GM18858 (cell line): Measurements from ENCODE around the gene TAGLN2.

Experiments
- ATAC-seq: cut with Tn5 transposase; IDR thresholded peaks from one replicate; pipeline ENCODE4 v1.9.1; 2021; ENCODE audit not compliant: unreplicated experiment

Gene TAGLN2

DNA sequence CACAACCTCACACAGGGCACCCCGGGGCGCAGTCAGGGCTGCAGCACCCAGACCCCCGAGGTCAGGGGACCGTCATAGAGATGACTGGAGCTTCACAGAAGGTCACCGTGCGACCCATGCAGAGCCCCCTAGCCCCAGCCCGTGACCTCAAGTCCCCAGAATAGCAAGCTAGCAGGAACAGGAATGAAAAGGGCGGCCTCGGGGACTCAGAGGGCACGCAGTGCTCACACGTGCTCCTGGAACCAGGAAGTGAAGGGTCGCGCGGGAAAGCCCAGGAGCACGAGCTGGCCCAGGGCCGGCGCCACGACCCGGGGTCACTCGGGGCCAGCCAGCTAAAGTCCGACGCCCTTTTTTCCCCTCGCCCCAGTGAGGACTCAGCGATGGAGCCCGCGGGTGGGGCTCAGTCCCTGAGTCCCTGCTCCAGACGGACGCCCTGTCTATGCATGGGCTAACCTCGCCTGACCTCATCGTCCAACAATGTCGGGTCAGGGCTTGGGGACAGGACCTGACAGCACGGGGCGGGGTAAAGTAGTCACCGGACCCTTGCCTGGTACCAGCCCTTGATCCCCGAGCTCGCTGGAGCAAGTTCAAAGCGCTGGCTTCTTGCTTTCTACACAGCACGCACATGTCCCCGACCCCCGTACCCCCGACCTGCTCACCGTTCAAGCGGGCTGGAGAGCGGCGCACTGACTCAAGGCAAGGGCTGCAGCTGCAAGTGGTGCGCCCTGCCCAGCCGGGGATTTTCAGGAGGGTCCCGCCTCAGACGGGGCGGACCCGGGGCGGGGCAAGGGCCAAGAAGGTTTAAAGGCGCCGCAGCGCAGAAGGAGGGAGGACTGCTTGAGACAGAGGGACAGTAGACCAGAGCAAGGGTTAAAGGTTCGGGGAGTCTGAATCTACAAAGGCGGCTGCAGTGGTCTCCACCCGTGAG is at the start of gene TAGLN2:
Gene TAGLN2, minus strand, starts transcription at position 717 of the 928 bp plus-strand sequence. CDS start 4,998 bp downstream, outside the sequence.
- peak; percentile 57 for ATAC-seq

DNA sequence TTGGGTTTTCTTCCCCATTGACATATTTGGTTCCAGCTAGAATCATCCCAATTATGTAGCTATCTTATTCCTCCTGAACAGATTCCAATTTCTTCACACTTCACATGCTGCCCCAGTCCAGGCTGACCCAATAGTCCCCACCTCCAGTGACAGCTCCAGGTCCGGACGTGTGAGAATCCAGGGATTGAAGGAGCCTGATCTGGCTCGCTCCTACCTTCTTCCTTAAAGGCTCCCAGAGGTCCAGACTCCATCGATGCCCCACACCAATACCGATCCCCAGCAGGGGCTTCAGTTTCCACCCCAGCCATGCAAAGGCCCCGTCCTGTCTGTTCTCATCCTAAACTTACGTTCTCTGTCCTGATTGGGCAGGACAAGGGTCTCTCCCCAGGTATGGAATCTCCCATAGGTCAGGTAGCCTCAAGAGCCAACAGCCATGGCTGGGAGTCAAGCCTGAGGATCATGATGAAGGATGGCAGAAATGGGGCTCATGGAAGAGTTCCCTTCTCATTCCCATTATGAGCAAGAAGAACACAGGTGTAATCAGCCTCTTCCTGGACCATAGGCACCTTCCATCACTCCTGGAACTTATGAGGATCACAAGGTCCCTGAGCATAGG is 49.2 kb upstream of the TAGLN2 start:
- ATAC-seq = no peak

DNA sequence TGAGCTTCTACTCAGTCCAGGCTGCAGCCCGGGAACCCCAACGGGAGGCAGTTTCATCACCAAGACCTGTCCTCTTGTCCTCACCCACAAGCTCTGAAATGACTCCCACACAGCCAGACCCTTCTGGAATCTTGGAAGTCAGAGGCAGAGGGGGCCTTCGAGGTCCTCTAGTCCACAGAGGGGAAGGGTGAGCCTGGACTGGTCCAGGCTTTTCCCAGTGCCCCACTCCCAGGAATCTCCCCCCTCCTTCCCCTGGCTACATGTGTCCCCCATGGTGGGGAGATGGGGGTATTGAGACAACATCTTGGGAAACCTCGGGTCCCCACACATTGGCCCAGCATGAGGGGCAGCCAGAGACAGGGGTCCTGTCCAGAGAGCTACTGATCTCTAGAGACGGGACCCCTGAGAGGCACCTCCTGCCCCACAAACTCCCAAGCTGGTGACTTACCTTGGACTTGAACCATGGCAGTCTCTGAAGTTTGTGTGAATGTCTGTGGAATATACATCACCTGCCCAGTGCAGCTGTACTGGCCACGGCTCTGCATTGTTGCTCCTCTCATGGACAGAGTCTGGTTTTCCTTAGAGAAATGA is 48.1 kb upstream of the TAGLN2 start:
- ATAC-seq = no peak

DNA sequence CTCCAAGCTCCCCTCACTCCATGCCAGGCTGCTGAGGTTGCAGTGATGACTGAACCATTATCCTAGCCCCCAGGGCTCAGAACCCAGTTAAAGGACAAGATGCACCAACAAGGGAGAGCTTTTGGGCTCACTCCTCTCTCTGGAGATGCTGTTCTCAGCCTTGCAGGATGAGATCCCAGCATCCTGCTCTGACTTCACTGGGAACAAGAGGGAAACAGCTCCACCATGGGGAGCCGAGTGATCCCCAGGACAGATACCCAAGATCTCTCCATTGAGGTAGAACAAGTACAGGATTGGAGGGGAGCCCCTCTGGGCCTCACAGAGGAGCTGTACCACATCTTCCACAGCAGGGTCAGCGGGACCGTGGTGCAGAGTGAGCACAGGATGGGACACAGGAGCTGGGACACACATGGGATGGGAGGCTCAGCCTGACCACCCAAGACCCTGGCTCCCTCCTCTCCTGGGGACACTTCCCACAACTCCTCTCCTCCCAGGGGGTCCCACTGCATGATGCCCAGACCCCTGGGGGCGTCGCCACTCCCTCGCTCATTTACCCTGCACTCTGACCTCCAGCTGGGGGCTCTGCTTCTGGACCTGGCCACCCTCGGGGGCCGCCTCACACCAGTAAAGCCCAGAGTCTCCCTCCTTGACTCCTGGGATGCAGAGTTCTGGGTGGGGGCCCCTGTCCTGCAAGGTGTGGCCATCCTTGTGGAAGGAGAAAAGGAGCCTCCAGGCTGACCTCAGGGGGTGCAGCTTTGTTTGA is 47.3 kb upstream of the TAGLN2 start:
- ATAC-seq = no peak

DNA sequence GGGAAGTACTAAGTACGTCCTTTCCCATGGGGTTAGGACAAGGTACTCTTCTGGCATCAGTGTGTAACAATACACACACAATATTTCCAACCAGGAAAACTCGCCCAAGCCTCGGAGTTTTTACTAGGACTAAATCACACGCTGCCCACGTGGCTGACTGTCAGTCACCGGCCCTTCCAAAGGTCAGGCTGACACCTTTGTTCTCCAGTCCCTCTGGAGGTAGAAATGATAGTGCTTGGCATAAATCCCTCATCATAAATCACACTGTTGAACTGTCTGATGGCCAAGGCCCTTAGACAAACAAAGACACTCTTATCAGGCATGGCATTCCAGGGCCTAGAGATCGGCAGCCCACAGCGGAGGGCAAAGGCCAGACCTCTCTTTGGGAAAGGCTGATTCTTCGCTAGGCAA is 45.6 kb upstream of the TAGLN2 start:
- ATAC-seq = no peak

DNA sequence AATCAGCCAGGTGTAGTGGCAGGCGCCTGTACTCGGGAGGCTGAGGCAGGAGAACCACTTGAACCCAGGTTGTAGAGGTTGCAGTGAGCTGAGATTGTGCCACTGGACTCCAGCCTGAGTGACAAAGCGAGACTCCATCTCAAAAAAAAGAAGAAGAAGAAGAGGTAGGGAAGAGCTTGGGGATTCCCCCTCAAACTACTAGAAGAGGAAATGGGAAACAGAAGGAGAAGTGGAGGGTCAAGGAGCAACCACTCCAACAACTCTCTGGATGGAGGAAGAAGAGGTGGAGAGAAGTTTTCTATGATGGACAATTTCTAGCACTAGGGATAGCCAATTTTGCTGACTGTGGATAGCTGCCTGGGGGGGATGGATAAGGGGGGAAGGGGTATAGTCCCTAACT is 43.6 kb upstream of the TAGLN2 start:
- no peak for ATAC-seq

DNA sequence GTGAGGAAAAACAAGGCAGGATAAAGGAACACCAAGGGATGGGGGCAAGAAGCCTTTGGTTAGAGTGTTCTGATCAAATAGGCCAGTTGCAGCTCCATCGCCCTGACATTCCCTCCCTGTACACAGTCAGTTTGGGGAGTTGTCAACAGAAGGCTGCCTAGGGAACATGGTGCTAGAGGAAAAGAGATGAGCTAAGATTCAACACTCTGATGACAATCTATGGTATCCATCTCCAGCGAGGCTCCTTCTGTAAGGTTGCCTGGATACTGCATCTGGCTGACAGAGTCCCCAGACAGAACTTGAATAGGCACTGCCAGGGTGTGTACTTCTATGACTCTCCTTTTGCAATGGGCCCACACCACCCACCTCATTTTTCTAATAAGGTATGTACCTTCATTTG is 40.0 kb upstream of the TAGLN2 start:
- ATAC-seq = no peak

DNA sequence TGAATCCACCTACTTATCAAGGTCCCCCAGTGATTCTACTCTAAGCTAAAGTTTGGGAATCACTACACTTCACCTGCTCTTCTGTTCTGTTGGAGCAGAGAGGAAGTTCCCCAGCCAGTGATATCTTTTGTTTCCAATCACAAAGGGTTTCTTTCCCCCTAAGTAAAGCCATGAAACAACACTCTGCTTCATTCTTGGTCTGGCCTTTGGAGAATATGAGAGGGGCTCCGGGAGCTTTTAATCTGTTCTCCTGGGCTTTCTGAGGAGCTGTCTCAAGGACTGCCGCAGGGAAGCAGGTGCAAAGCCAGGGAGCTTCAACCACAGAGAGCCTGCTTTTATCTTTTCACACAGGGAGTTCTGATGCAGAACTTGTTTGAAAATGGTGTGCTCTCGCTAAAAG is 38.8 kb upstream of the TAGLN2 start:
- no peak for ATAC-seq

DNA sequence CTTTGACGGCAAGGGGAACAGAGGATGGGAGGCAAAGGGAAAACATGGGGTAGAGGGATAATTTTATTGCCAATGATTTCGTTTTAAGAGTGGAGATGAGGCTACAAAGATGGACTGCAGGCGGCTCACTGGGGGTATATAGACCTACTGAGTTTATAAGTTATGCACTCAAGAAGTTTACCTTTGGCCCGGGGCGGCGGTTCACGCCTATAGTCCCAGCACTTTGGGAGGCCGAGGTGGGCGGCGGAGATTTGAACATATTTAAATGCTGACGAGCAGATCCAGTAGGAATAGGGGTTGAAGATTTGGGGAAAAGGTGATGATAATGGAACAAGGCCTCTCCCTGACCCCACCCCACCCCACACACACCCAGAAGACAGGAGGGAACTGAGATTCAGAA is 36.9 kb upstream of the TAGLN2 start:
- no peak for ATAC-seq

DNA sequence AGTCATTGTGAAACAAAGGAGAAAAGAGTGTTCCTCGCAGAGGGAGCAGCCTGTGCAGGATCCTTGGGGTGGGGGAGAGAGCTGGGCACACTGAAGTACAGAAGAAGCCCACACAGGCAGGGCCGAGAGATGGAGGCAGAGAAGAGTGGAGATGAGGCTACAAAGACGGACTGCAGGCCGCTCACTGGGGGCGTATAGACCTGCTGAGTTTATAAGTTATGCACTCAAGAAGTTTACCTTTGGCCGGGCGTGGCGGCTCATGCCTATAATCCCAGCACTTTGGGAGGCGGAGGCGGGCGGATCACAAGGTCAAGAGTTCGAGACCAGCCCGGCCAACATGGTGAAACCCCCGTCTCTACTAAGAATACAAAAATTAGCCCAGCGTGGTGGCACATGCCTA is 36.3 kb upstream of the TAGLN2 start:
- no peak for ATAC-seq

DNA sequence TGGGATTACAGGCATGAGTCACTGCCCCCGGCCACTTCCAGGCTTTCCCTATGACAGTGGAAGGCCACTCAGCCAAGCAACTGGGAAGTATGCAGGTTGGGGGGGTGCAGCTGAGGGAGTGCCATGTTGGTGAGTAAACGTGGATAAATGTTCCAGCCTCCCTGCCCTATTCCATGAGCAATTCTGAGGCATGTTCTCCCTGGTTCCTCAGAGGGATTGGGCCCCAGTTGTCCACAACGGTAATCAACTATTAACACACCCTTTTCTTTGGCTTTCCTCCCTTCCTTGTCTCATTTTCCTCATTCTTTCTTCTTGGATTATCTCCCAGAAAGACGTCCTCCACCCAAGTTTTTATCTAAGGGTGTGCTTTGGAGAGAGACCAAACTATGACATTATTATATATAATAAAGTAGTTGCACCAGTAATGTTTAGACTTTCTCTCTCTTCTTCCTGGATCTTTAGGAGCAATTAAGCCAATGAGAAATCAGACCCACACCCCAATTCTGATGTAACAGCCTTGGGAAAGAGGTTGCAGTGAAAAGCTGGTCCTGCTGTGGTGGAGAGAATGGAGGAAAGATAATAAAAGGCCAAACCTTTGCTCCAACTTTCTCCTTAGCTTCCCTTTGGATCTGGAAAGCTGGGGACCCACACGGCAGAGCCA is 35.5 kb upstream of the TAGLN2 start:
- no peak for ATAC-seq

DNA sequence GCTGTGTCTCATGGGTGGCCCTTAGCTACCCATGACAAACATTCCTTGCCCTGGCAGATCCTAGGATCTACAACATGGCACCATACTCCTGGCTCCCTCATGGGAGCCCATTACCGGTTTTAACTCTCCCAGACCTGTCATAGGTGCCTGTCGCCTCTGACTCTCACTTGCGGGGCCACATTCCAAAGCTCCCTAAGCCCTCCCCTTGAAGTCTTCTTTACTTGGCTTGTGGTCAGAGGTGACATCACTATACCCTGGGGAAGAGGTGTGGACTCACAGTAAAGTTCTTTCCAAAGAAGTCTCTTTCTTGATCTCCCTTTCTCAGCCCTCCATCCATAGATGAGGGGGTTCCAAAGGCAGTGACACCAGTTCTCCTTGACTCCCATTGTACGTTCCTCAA is 34.1 kb upstream of the TAGLN2 start:
- no peak for ATAC-seq

DNA sequence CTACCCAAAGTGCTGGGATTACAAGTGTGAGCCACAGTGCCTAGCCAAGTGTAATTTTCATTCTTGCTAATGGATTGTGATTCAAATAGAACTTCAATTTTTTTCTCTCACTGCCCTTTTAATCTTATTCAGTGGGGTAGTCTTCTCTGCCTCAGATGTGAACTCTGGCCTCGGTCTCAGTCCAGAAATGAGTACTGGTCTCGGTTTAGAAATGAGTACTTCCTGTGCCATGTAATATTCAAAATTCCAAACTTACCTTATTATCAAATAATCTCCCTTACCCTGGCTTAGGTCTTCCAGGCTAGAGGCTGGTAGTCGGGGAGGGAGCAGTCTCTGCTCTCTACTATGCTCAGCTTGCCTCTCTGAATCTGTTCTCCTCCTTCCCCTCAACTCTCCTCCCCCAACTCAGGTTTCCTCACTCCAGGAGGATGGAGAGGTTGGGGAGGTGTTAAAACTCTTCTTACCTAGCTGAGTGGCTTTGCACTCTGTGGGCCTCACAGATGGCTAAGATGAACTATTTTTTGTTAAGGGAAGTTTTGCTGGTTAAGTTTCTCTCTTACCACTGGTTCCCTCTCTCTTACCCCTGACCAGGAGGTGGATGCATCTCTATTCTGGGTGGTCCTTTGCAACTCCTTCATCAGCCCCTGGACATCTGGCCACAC is 33.5 kb upstream of the TAGLN2 start:
- no peak for ATAC-seq

DNA sequence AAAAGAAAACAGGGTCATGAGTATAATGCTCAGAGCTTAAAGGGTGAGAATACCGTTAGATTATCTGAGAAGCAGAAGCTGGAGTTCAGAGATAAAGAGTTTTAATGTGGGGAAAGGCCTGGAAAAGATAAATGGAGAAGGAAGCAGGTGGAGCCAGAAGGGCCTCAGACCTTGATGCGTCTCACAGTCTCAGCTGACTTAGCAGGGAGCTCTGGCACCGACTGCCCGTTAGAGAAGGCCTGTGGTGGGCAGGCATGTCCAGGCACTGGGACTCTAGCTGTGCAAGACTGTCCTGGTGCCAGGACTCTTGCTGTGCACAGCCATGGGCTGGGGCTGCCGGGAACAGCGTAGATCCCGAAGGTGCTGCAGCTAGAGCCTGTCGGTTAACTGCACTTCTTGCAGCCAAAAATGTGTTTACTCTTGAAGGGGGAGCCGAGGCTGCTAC is 32.5 kb upstream of the TAGLN2 start:
- ATAC-seq = no peak

DNA sequence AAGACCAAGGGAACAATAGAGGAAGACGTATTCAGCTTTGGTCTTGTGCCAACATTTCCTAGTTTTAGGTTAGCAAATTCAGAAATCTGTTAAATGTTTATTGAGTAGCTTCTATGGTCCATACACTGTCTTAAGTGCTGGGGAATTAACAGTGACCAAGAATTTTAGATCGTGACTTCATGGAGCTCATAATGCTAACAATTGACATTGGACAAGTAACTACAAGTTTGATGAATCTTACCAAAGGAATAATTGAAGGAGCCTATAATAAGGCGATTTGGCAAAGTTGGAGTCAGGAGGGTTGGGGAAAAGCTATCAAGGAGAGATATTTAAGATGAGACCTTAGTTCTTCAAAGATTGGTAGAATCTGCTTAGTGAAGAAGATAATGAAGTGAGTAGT is 30.1 kb upstream of the TAGLN2 start:
- no peak for ATAC-seq

DNA sequence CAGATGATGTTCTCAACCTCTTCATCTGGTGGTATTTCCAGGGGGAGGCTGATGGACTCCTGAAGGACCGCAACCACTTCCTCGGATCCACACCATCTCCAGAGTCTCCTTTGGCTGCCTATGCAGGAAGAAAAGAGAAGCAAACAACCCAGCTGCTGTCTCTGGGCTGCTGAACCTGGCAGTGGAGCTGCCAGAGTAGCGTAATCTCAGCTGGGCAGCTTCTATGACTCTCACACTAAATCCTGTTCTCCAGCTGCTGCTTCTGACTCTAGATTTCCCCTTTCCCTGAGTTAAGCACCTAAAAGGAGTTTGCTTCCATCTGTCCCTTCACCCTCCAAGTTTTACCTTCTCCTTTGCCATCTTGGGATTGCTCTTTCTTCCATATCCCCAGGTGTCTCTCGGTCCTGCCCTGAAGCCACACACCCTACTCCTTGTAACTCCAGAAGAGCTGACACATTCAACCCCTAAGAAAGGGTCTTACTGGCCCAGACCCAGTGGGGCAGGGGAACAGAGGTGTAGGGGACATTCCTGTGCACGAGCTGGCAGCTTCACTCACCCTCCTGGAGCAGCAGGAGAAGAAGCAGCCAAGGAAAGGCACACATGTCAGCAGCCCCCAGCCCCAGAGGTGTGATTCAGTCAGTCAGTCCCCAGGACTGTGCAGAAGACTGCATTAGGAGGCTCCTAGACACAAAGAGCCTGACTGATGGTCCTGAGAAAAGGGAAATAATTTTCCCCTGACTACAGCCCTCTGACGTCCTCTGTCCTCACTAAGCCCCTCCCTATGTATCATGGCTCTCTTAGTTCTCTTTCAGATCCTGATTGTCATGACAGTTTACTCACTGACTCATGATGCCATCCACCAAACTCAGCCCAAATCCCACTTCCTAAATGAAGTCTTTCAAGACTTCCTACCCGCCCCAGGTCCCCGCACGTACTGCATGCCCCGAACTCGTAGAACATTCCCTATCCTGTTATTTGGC is 28.5 kb upstream of the TAGLN2 start, which contains the start of gene SLAMF9:
Gene SLAMF9, minus strand, starts transcription at position 702 of the 980 bp plus-strand sequence. Its CDS starts 100 bp downstream, at position 602.
- no peak for ATAC-seq

DNA sequence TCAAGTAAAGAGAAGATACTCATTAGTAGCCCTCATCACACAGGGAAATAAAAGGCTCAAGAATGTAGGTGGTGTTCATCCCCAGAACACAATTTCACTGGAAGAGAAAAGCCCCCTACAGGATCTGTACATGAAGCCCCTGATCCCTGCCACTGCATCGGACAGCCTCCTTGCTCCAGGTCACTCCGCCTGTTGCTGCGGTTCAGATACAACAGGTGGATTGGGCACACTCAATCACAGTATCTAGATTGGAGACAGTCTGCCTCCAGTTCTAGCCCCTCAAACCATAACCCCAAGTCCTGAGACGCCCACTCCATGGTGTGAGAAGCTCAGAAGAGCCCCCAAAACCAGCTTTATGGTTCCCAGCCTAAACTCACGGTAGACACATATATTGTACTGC is 27.6 kb upstream of the TAGLN2 start:
- no peak for ATAC-seq

DNA sequence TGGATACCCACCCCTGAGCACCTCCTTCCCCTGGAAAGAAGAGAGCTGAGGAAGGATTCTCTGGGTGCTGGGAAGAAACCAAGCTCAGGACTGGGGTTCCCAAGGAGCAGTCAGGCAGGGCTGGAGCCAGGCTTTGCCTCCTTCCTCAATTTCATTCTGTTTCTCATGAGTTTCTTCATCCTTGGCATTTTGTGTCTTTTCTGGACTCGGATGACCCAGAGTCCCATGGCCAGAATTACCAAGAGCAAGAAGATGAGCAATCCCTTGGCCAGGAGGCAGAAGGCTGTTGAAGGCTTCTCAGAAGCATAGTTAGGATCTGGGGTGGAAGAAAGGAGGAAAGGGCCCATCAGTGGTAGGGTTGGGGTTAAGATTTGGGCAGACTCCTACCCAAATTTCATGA is 26.2 kb upstream of the TAGLN2 start:
- ATAC-seq = no peak

DNA sequence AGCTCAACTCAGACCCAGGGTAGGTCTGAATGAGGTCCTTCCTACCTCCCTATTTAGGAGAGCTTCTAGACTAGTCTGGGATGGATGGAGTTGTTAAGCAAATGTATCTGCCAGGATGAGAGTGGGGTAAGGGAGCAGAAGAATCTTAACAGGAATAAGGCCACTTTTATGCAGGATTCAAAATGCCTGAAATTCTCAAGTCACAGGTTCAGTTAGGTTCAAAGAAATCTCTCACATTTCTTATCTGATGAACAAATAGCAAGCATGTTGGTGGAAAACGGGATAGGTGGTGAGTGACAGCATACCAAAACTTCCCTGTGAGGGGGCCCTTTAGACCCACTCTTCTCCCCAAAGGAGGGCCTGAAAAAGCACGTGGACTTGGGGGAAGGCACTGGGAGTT is 25.7 kb upstream of the TAGLN2 start:
- no peak for ATAC-seq
